ENCODE data around the gene POLR3E.

POLR3E gene

GRCh38 chr16:22291020-22291419 is 6.2 kb upstream of the POLR3E start:
- no peak overlapping the region for H3K4me3 ChIP-seq (ENCODE audit: control insufficient read depth, low read depth, low read length)
- DNase-seq (ENCODE audit: low read depth): no peak
- no peak for TF ChIP-seq CTCF (conservative IDR thresholded peaks at IDR 0.05; ENCODE audit: control insufficient read depth, insufficient read depth, low read depth, low read length)

- TF ChIP-seq CTCF (conservative IDR thresholded peaks at IDR 0.05; ENCODE audit: control insufficient read depth, insufficient read depth, low read depth, low read length): no peak
- peak; percentile 14 for DNase-seq (ENCODE audit: low read depth)
- no peak overlapping the region for H3K4me3 ChIP-seq (ENCODE audit: control insufficient read depth, low read depth, low read length)
These were observed 5.3 kb upstream of the POLR3E start for GRCh38 chr16:22291860-22292318.

GRCh38 chr16:22292320-22292719 is 4.9 kb upstream of the POLR3E start:
- DNase-seq (ENCODE audit: low read depth): no peak
- no peak overlapping the region for H3K4me3 ChIP-seq (ENCODE audit: control insufficient read depth, low read depth, low read length)
- TF ChIP-seq CTCF (conservative IDR thresholded peaks at IDR 0.05; ENCODE audit: control insufficient read depth, insufficient read depth, low read depth, low read length): no peak

- TF ChIP-seq CTCF (conservative IDR thresholded peaks at IDR 0.05; ENCODE audit: control insufficient read depth, insufficient read depth, low read depth, low read length): no peak
- DNase-seq (ENCODE audit: low read depth): no peak
- H3K4me3 ChIP-seq (ENCODE audit: control insufficient read depth, low read depth, low read length): no peak overlapping the region
These were observed 3.8 kb upstream of the POLR3E start for GRCh38 chr16:22293137-22294106.

- peak overlapping the region; percentile 99 for H3K4me3 ChIP-seq (ENCODE audit: control insufficient read depth, low read depth, low read length)
- DNase-seq (ENCODE audit: low read depth): no peak
- no peak for TF ChIP-seq CTCF (conservative IDR thresholded peaks at IDR 0.05; ENCODE audit: control insufficient read depth, insufficient read depth, low read depth, low read length)
These were observed 740 bp upstream of the POLR3E start for GRCh38 chr16:22296225-22297113.

- peak overlapping the region; percentile 91 for H3K4me3 ChIP-seq (ENCODE audit: control insufficient read depth, low read depth, low read length)
- no peak for TF ChIP-seq CTCF (conservative IDR thresholded peaks at IDR 0.05; ENCODE audit: control insufficient read depth, insufficient read depth, low read depth, low read length)
- DNase-seq (ENCODE audit: low read depth): peak; percentile 96
These were observed 893 bp downstream of the POLR3E start for GRCh38 chr16:22297871-22298733.
